OCI-LY7 (cell line): ENCODE data around the gene HERC3.

Experiments used
- CTCF ChIP-seq: fragments of 200-600 bp; sonication (generic); conservative IDR thresholded peaks from 2 replicates; pipeline ENCODE4 v1.5.1; 2014; ENCODE audit warnings: mild to moderate bottlenecking, antibody characterized with exemption, low read length, moderate library complexity, mixed read lengths
- EZH2phosphoT487 ChIP-seq: fragments of 200-600 bp; sonication (generic); IDR thresholded peaks from 2 replicates; pipeline ENCODE4 v1.6.1; 2018; ENCODE audit warnings: low read depth, borderline replicate concordance, mild to moderate bottlenecking, mixed run types, antibody characterized with exemption, low read length, moderate library complexity, mixed read lengths

- TF ChIP-seq CTCF (no peak), EZH2phosphoT487 (no peak)
Measured at GRCh38 chr4:88613417-88613875, 21.2 kb downstream of the HERC3 start.
